Ecto neural progenitor cell (in vitro differentiated cells): Measurements from ENCODE around the gene CCT6A.
A peak's percentile ranks its signal among the peaks of the same experiment; 100 is the strongest.
"Not testable (repeated sequence)": the region's sequence is repeated elsewhere in the genome, so short reads cannot be mapped to it uniquely, and the experiment has no call there.

Experiments used
- DNase-seq: peaks from one replicate; pipeline ENCODE4 v3.0.0-alpha.2; 2018; ENCODE audit warnings: low spot score

CCT6A gene

GRCh38 chr7:56053379-56053778 lies 1.8 kb downstream of the CCT6A start:
- DNase-seq = no peak

GRCh38 chr7:56053993-56054392 lies 2.4 kb downstream of the CCT6A start:
- no peak for DNase-seq

- DNase-seq = no peak
Observed at GRCh38 chr7:56062382-56062781, 10.8 kb downstream of the CCT6A start.

- DNase-seq = no peak
Observed at GRCh38 chr7:56063500-56063881, 11.9 kb downstream of the CCT6A start.

GRCh38 chr7:56063882-56064625 lies 12.5 kb downstream of the CCT6A start, which contains the start of gene SUMF2:
TSS of gene SUMF2 (plus strand) at chr7:56064286. CDS start at chr7:56064312, 26 bp downstream.
- peak; percentile 95 for DNase-seq

GRCh38 chr7:56066376-56066775 lies 14.8 kb downstream of the CCT6A start:
- not testable (repeated sequence) for DNase-seq

- peak; percentile 88 for DNase-seq
Observed at GRCh38 chr7:56074371-56074791, 22.8 kb downstream of the CCT6A start.

- DNase-seq = no peak
Observed at GRCh38 chr7:56077681-56078080, 26.1 kb downstream of the CCT6A start.

- no peak for DNase-seq
Observed at GRCh38 chr7:56078196-56078595, 26.6 kb downstream of the CCT6A start.

GRCh38 chr7:56079450-56080185 lies 28.1 kb downstream of the CCT6A start:
- no peak for DNase-seq

GRCh38 chr7:56080726-56081435 lies 29.3 kb downstream of the CCT6A start:
- not testable (repeated sequence) for DNase-seq

GRCh38 chr7:56081626-56082340 lies 30.2 kb downstream of the CCT6A start:
- no peak for DNase-seq

- DNase-seq = no peak
Observed at GRCh38 chr7:56083150-56083785, 31.7 kb downstream of the CCT6A start.

- no peak for DNase-seq
Observed at GRCh38 chr7:56086761-56087160, 35.2 kb downstream of the CCT6A start.

- no peak for DNase-seq
Observed at GRCh38 chr7:56087445-56087844, 35.9 kb downstream of the CCT6A start.

- no peak for DNase-seq
Observed at GRCh38 chr7:56091591-56091990, 40.0 kb downstream of the CCT6A start.

- not testable (repeated sequence) for DNase-seq
Observed at GRCh38 chr7:56092388-56092787, 40.8 kb downstream of the CCT6A start.

GRCh38 chr7:56092789-56093531 lies 41.4 kb downstream of the CCT6A start, which contains the start of gene PHKG1:
TSS of gene PHKG1 (minus strand) at chr7:56092952. CDS start at chr7:56088941, 4,011 bp downstream.
- DNase-seq = no peak

- no peak for DNase-seq
Observed at GRCh38 chr7:56097700-56098099, 46.1 kb downstream of the CCT6A start.

GRCh38 chr7:56098187-56099008 lies 46.8 kb downstream of the CCT6A start:
- not testable (repeated sequence) for DNase-seq
